SK-N-MC (cell line): ENCODE data around the gene CPVL.

Source experiments
- DNase-seq: peaks from one replicate; pipeline ENCODE4 v3.0.0-alpha.2; 2011; ENCODE audit warnings: low read depth, low spot score
- H3K27ac ChIP-seq: fragments of 200-600 bp; sonication (generic); 2 replicates; pipeline ENCODE4 v1.5.1; 2016; ENCODE audit warnings: mixed run types
- H3K36me3 ChIP-seq: fragments of 200-600 bp; sonication (generic); 2 replicates; pipeline ENCODE4 v1.6.1; 2017; ENCODE audit warnings: antibody characterized with exemption, low read length, mixed read lengths; ENCODE audit not compliant: insufficient read depth
- H3K4me3 ChIP-seq: fragments of 200-600 bp; sonication (generic); 2 replicates; pipeline ENCODE4 v1.5.1; 2016
- H3K9ac ChIP-seq: fragments of 200-600 bp; sonication (generic); 2 replicates; pipeline ENCODE4 v1.8.0; 2017; ENCODE audit warnings: mixed run types, mixed read lengths; ENCODE audit not compliant: insufficient read length
- H3K9me3 ChIP-seq: fragments of 200-600 bp; sonication (generic); 2 replicates; pipeline ENCODE4 v1.6.1; 2017; ENCODE audit warnings: low read depth, mild to moderate bottlenecking, antibody characterized with exemption, low read length, moderate library complexity, mixed read lengths
- EZH2 ChIP-seq: fragments of 200-600 bp; sonication (generic); IDR thresholded peaks from one replicate; pipeline ENCODE4 v1.6.1; 2017; ENCODE audit warnings: antibody characterized with exemption
- FOXP2 ChIP-seq: optimal IDR thresholded peaks from 2 replicates; pipeline ENCODE3; 2011; ENCODE audit warnings: mild to moderate bottlenecking, moderate library complexity; ENCODE audit not compliant: insufficient read depth; ENCODE audit errors: extremely low read length, control extremely low read depth
- POLR2AphosphoS5 ChIP-seq: IDR thresholded peaks from 2 replicates; pipeline ENCODE4 v1.6.1; 2012; ENCODE audit warnings: mild to moderate bottlenecking, low read depth, low read length, borderline replicate concordance

Gene CPVL

DNA sequence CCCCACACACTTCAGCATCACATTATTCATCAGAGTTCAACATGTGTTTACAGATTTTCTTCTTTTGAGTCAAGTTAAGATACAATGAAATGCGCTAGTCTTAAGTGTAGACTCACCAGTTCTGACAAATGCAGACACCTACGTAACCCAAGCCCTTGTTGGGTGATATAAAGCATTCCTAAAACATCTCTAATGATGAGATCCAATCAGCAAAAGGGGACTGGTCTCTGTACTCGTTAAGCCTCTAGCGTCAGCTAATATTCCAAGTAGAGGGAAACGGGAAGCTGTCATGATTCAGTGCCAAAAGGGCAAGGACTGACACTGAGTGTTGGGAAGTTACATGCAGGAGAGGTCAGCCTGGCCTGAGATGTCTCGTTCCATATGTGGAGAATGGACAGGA is 149.5 kb downstream of the CPVL start:
- Histone ChIP-seq H3K9ac (no peak overlapping the region), H3K36me3 (no peaks in the 10 kb centered on the region), H3K4me3 (no peak overlapping the region), H3K9me3 (no peaks in the 10 kb centered on the region), H3K27ac (no peak overlapping the region)
- no peak for TF ChIP-seq FOXP2
- no peak for TF ChIP-seq POLR2AphosphoS5
- TF ChIP-seq EZH2, result no peak
- DNase-seq, result no peak

DNA sequence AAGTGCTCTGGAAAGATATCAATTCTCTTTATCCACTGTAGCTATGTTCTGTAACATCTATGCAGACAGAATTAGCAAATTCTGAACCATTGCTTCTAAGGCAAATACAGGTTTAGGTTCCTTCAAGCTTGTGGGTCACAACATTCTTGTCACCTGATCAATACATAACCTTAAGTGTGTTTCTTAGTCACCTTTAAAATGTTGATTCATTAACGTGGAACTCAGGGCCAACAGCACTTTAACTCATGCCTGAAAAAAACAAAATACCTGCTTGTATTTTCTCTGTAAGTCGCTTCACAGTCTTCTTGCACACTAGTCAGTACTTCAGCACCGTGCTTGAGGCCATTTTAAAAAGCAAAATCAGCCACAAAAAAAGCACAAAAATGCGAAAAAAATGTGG is 153.0 kb downstream of the CPVL start:
- no peak for DNase-seq
- Histone ChIP-seq H3K36me3 (no peaks in the 10 kb centered on the region), H3K27ac (no peak overlapping the region), H3K9ac (no peak overlapping the region), H3K9me3 (no peaks in the 10 kb centered on the region), H3K4me3 (no peak overlapping the region)
- TF ChIP-seq POLR2AphosphoS5 (no peak), FOXP2 (no peak), EZH2 (no peak)

DNA sequence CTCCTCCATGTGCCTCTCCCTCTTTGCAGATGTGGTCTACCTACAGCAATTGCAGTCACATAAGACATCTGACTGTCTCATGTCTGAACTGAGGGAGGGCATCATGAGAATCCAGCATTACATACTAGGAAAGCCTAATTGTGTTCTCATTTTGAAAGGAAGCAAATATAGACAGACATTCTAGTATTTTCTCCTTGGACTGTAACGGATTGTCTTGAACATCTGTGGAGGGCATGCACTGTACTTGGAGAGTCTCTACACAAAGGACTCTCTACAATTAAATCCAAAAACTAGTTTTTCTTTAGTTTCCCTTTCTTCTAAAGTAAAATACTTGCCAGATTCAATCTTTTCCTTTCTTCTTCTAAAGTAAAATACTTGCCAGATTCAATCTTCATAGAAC is 153.5 kb downstream of the CPVL start:
- TF ChIP-seq EZH2 (no peak), FOXP2 (no peak), POLR2AphosphoS5 (no peak)

DNA sequence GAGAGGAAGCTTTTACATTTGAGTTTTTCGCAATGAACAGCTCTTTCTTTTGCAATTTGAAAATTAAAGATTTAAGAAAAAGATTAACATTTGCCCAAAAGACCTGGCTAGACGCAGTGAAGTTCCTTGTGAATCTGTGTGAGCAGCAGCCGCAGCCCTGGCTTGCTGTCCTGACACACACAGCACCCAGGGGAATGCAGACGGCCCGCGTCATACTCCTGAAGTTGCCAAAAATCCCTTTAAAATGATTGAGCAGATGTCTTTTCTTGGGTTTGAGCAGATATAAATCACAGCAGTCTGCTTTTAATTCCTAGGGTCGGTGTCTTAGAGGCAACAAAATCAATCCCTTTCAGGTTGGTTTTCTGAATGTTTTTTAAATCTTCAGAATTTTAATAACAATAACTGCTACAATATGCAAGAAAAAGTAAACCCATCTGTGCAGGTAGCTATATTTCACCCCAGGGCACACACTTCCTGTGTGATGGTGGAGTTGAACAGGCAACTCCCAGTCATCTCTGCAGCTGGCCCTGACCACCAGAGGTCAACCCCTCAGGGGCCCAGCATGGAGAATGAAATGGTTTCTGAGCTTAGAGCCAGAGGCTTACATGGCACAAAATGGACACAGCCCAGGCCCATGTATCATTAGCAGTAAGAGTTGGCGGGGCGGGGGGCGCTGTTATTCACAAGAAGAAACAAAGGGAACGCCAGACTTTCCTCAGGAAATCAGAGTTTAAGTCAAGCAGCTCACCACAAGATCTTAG is 156.0 kb downstream of the CPVL start:
- no peak for DNase-seq
- no peaks in the 10 kb centered on the region for H3K9me3 ChIP-seq
- no peak overlapping the region for H3K27ac ChIP-seq
- H3K36me3 ChIP-seq, result no peaks in the 10 kb centered on the region
- TF ChIP-seq POLR2AphosphoS5 (no peak), EZH2 (no peak), FOXP2 (no peak)
- no peak overlapping the region for H3K4me3 ChIP-seq
- no peak overlapping the region for H3K9ac ChIP-seq

More for the DNA sequence above, 153.5 kb downstream of the CPVL start:
- Histone ChIP-seq H3K36me3 (no peaks in the 10 kb centered on the region), H3K9me3 (no peaks in the 10 kb centered on the region), H3K9ac (no peak overlapping the region), H3K27ac (no peak overlapping the region), H3K4me3 (no peak overlapping the region)
- no peak for DNase-seq

DNA sequence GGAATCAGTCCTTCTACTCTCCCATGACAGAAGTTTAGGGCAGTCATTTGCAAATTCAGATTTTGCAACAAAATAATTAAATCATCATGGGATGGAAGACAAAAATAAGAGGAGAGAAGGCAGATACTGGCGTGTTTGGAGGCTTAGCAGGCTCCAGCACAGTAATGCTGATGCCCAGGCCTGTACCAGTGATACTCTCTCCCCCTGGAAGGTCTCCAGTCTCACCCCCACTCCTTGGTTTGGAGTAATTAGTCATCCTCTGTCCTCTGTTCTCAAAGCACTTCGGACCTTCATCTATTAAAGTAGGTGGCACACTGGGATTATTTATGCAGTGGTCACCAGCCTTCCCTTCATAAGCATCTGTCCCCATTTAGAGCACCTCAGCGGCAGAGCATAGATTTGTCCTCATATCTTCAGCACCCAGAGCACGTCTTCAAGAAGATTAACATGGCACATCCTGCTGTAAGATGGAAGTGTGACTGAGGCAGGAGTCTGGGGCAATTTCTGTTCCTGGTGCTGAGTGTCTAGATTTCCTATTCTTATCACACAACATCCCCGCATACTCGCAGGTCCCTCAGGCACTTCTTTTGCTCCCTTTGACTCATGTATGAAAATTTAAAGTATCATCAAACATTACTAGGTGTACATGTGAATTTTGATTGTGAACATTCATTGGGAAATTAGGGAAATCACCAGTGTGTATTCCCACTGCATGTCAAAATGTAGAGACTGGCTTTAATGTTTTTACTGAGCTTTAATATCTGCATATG is 156.9 kb downstream of the CPVL start:
- no peak overlapping the region for H3K4me3 ChIP-seq
- H3K9ac ChIP-seq, result no peak overlapping the region
- H3K27ac ChIP-seq, result no peak overlapping the region
- no peak for DNase-seq
- H3K36me3 ChIP-seq, result no peaks in the 10 kb centered on the region
- TF ChIP-seq EZH2 (no peak), POLR2AphosphoS5 (no peak), FOXP2 (no peak)
- H3K9me3 ChIP-seq, result no peaks in the 10 kb centered on the region

GRCh38 chr7:28988810-28989209 is 157.5 kb downstream of the CPVL start:
- Histone ChIP-seq H3K27ac (no peak overlapping the region), H3K9me3 (no peaks in the 10 kb centered on the region), H3K36me3 (no peaks in the 10 kb centered on the region), H3K9ac (no peak overlapping the region), H3K4me3 (no peak overlapping the region)
- TF ChIP-seq EZH2 (no peak), FOXP2 (no peak), POLR2AphosphoS5 (no peak)
- no peak for DNase-seq

DNA sequence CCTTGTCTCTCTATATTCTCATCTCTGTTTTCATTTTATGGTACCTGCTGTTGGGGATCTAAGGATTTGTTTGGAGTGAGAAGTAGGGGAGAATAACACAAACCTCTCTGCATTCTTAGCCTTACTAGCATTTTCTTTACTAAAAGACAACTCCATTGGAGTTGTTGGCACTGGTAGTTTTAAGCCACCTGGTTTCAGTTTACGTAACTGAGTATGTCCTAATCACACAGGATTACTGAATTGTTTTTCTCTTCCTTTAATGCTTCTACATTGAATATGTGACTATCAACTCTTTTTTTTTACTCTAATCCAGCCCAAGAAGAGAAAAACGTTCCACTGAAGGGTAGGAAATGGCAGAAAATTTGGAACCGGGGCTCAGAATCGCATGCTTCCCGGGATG is 158.2 kb downstream of the CPVL start:
- no peaks in the 10 kb centered on the region for H3K36me3 ChIP-seq
- H3K9me3 ChIP-seq, result no peaks in the 10 kb centered on the region
- TF ChIP-seq FOXP2 (no peak), EZH2 (no peak), POLR2AphosphoS5 (no peak)
- no peak overlapping the region for H3K9ac ChIP-seq
- H3K27ac ChIP-seq, result no peak overlapping the region
- no peak for DNase-seq
- no peak overlapping the region for H3K4me3 ChIP-seq

GRCh38 chr7:28986765-28987110 is 159.6 kb downstream of the CPVL start:
- Histone ChIP-seq H3K4me3 (no peak overlapping the region), H3K9ac (no peak overlapping the region), H3K27ac (no peak overlapping the region), H3K36me3 (no peaks in the 10 kb centered on the region), H3K9me3 (no peaks in the 10 kb centered on the region)
- DNase-seq, result no peak
- no peak for TF ChIP-seq FOXP2
- no peak for TF ChIP-seq POLR2AphosphoS5
- no peak for TF ChIP-seq EZH2
